ENCODE data around the gene TATDN2. TPM values are rescaled to one million over a fixed set of nuclear protein-coding genes. Genes with fewer than 3 reads are reported as not detected.
A peak's percentile ranks its signal among the peaks of the same experiment; 100 is the strongest.

Gene TATDN2
- total and polyA plus RNA-seq, 9 of the 15 experiments (the other 6 are each of a cell fraction or from before 2014, with no cell fraction given): 5.2 to 44.7 (median 25.8) TPM

DNA sequence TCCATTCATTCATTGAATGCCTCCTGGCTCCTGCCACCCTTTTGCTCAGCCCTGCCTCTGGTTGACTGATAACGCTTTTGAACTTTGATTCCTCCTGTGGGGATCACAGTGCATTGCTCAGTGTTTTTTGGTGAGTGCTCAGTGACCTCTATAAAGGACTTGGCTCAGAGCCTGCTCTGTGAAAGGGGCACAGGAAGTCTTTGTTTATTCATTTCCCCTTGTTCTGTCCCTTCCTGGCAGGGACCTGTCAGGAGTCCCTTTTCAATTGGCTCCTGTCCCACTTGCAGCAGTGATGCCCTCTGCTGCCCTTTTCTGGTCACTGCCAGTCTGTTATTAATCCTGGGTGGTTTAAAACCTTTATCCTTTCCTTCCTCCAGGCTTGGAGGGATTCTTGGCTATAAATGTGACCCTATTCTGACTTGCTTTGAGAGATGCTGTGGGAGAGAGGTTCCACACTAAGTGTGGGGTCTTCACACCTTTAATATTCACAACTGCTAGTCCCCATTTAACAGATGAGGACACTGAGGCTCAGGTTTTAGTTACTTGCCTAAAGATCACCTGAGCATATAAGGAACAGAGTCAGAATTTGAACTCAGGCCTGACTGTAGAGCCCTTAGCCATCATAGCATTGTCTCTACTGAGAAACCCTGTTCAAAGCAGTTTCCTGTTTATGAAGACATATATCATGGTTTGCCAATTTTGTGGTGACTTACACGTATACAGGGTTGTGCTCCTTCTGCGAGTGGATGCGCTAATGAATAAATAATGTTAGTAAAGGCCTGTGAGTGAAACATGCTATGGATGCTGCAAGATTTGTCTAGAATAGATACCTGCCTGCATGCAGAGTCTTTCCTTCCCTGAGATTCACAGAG is 23.2 kb upstream of the TATDN2 start (continued):
- TF ChIP-seq, protein P1, sequence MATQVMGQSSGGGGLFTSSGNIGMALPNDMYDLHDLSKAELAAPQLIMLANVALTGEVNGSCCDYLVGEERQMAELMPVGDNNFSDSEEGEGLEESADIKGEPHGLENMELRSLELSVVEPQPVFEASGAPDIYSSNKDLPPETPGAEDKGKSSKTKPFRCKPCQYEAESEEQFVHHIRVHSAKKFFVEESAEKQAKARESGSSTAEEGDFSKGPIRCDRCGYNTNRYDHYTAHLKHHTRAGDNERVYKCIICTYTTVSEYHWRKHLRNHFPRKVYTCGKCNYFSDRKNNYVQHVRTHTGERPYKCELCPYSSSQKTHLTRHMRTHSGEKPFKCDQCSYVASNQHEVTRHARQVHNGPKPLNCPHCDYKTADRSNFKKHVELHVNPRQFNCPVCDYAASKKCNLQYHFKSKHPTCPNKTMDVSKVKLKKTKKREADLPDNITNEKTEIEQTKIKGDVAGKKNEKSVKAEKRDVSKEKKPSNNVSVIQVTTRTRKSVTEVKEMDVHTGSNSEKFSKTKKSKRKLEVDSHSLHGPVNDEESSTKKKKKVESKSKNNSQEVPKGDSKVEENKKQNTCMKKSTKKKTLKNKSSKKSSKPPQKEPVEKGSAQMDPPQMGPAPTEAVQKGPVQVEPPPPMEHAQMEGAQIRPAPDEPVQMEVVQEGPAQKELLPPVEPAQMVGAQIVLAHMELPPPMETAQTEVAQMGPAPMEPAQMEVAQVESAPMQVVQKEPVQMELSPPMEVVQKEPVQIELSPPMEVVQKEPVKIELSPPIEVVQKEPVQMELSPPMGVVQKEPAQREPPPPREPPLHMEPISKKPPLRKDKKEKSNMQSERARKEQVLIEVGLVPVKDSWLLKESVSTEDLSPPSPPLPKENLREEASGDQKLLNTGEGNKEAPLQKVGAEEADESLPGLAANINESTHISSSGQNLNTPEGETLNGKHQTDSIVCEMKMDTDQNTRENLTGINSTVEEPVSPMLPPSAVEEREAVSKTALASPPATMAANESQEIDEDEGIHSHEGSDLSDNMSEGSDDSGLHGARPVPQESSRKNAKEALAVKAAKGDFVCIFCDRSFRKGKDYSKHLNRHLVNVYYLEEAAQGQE (IDR thresholded peaks at IDR 0.05; ENCODE audit: borderline replicate concordance): peak; percentile 84
- TF ChIP-seq, protein P1 (CRISPR knock-in tag; IDR thresholded peaks at IDR 0.05; ENCODE audit: low read depth): no peak
- TF ChIP-seq MCM2 (IDR thresholded peaks at IDR 0.05; ENCODE audit: low read depth) (no peak), POU5F1 (IDR thresholded peaks at IDR 0.05; ENCODE audit: borderline replicate concordance, low read depth, low read length, partially characterized antibody) (no peak), NR3C1 (CRISPR knock-in tag; IDR thresholded peaks at IDR 0.05) (no peak), RBM34 (IDR thresholded peaks at IDR 0.05; ENCODE audit: borderline replicate concordance, insufficient read depth, low read length) (no peak), GATA2 (CRISPR knock-in tag; IDR thresholded peaks at IDR 0.05) (no peak), PTTG1 (tag; IDR thresholded peaks at IDR 0.05; ENCODE audit: low read depth) (no peak)
- TF ChIP-seq, protein P2, sequence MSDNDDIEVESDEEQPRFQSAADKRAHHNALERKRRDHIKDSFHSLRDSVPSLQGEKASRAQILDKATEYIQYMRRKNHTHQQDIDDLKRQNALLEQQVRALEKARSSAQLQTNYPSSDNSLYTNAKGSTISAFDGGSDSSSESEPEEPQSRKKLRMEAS (CRISPR knock-in tag; IDR thresholded peaks at IDR 0.05): no peak
- TF ChIP-seq, protein P3, sequence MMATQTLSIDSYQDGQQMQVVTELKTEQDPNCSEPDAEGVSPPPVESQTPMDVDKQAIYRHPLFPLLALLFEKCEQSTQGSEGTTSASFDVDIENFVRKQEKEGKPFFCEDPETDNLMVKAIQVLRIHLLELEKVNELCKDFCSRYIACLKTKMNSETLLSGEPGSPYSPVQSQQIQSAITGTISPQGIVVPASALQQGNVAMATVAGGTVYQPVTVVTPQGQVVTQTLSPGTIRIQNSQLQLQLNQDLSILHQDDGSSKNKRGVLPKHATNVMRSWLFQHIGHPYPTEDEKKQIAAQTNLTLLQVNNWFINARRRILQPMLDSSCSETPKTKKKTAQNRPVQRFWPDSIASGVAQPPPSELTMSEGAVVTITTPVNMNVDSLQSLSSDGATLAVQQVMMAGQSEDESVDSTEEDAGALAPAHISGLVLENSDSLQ (IDR thresholded peaks at IDR 0.05): peak; percentile 53
- TF ChIP-seq, protein P4, sequence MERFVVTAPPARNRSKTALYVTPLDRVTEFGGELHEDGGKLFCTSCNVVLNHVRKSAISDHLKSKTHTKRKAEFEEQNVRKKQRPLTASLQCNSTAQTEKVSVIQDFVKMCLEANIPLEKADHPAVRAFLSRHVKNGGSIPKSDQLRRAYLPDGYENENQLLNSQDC (CRISPR knock-in tag; IDR thresholded peaks at IDR 0.05): no peak
- TF ChIP-seq, protein P5, sequence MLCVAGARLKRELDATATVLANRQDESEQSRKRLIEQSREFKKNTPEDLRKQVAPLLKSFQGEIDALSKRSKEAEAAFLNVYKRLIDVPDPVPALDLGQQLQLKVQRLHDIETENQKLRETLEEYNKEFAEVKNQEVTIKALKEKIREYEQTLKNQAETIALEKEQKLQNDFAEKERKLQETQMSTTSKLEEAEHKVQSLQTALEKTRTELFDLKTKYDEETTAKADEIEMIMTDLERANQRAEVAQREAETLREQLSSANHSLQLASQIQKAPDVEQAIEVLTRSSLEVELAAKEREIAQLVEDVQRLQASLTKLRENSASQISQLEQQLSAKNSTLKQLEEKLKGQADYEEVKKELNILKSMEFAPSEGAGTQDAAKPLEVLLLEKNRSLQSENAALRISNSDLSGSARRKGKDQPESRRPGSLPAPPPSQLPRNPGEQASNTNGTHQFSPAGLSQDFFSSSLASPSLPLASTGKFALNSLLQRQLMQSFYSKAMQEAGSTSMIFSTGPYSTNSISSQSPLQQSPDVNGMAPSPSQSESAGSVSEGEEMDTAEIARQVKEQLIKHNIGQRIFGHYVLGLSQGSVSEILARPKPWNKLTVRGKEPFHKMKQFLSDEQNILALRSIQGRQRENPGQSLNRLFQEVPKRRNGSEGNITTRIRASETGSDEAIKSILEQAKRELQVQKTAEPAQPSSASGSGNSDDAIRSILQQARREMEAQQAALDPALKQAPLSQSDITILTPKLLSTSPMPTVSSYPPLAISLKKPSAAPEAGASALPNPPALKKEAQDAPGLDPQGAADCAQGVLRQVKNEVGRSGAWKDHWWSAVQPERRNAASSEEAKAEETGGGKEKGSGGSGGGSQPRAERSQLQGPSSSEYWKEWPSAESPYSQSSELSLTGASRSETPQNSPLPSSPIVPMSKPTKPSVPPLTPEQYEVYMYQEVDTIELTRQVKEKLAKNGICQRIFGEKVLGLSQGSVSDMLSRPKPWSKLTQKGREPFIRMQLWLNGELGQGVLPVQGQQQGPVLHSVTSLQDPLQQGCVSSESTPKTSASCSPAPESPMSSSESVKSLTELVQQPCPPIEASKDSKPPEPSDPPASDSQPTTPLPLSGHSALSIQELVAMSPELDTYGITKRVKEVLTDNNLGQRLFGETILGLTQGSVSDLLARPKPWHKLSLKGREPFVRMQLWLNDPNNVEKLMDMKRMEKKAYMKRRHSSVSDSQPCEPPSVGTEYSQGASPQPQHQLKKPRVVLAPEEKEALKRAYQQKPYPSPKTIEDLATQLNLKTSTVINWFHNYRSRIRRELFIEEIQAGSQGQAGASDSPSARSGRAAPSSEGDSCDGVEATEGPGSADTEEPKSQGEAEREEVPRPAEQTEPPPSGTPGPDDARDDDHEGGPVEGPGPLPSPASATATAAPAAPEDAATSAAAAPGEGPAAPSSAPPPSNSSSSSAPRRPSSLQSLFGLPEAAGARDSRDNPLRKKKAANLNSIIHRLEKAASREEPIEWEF (CRISPR knock-in tag; IDR thresholded peaks at IDR 0.05): no peak

All from K562 (cell line).